Measurements from ENCODE around the gene ARHGAP40. TPM values are rescaled to one million over a fixed set of nuclear protein-coding genes. Genes with fewer than 3 reads are reported as not detected.

Gene ARHGAP40
- polyA plus RNA-seq, 1 experiment, result not detected

GRCh38 chr20:38671186-38671585, 69.6 kb downstream of the ARHGAP40 start:
- TF ChIP-seq CTCF (IDR thresholded peaks at IDR 0.05; ENCODE audit: low read depth, low read length), result no peak
- CTCF ChIA-PET, result no interaction called here
- no peak for DNase-seq (ENCODE audit: low read depth, low spot score)

GRCh38 chr20:38671701-38672292, 70.2 kb downstream of the ARHGAP40 start:
- POLR2A ChIA-PET, result no interaction called here
- H3K9me3 ChIP-seq (ENCODE audit: control insufficient read depth, insufficient read depth, low read length), result peaks cover 3% of the 10 kb centered on the region; the same call in 1 of the 2 replicates
- CTCF ChIA-PET, result no interaction called here
- no peak overlapping the region for H3K4me3 ChIP-seq (ENCODE audit: low read depth, low read length)
- no peak for TF ChIP-seq CTCF (IDR thresholded peaks at IDR 0.05; ENCODE audit: low read depth, low read length)
- DNase-seq (ENCODE audit: low read depth, low spot score), result no peak
- peaks cover 4% of the 10 kb centered on the region for H3K27me3 ChIP-seq (ENCODE audit: control insufficient read depth, insufficient read depth, low read length)
- no peak overlapping the region for H3K27ac ChIP-seq (ENCODE audit: low read depth, low read length)

More at GRCh38 chr20:38671186-38671585, 69.6 kb downstream of the ARHGAP40 start:
- Histone ChIP-seq H3K27me3 (ENCODE audit: control insufficient read depth, insufficient read depth, low read length) (peaks cover 4% of the 10 kb centered on the region), H3K4me3 (ENCODE audit: low read depth, low read length) (no peak overlapping the region), H3K9me3 (ENCODE audit: control insufficient read depth, insufficient read depth, low read length) (peaks cover 3% of the 10 kb centered on the region; the same call in 1 of the 2 replicates), H3K27ac (ENCODE audit: low read depth, low read length) (no peak overlapping the region)
- POLR2A ChIA-PET, result no interaction called here

- TF ChIP-seq CTCF (IDR thresholded peaks at IDR 0.05; ENCODE audit: low read depth, low read length), result no peak
- DNase-seq (ENCODE audit: low read depth, low spot score), result no peak
- peaks cover 4% of the 10 kb centered on the region for H3K27me3 ChIP-seq (ENCODE audit: control insufficient read depth, insufficient read depth, low read length)
- ChIA-PET POLR2A (no interaction called here), CTCF (no interaction called here)
- H3K27ac ChIP-seq (ENCODE audit: low read depth, low read length), result no peak overlapping the region
- no peak overlapping the region for H3K4me3 ChIP-seq (ENCODE audit: low read depth, low read length)
- H3K9me3 ChIP-seq (ENCODE audit: control insufficient read depth, insufficient read depth, low read length), result peaks cover 3% of the 10 kb centered on the region; the same call in 1 of the 2 replicates
Measured at GRCh38 chr20:38672504-38672903, 70.9 kb downstream of the ARHGAP40 start.

DNA sequence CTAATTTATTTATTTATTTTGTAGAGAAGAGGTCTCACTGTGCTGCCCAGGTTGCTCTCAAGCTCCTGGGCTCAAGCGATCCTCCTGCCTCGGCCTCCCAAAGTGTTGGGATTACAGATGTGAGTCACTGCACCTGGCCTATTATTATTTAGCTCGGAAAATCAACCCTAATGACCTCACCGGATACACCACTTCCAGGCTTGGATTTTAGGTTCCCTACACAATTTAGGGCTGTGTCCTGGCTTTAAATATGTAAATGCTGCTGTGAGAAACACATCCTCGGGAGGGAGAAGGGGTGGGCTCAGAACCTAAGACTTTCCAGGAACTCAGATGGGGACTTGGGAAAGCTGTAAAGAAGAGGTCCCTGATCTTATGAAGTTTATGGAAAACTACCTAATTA, 71.7 kb downstream of the ARHGAP40 start:
- DNase-seq (ENCODE audit: low read depth, low spot score), result no peak
- Histone ChIP-seq H3K4me3 (ENCODE audit: low read depth, low read length) (peak overlapping the region; percentile 66), H3K9me3 (ENCODE audit: control insufficient read depth, insufficient read depth, low read length) (peaks cover 3% of the 10 kb centered on the region; the same call in 1 of the 2 replicates), H3K27me3 (ENCODE audit: control insufficient read depth, insufficient read depth, low read length) (peaks cover 4% of the 10 kb centered on the region), H3K27ac (ENCODE audit: low read depth, low read length) (no peak overlapping the region)
- CTCF ChIA-PET, result no interaction called here
- no peak for TF ChIP-seq CTCF (IDR thresholded peaks at IDR 0.05; ENCODE audit: low read depth, low read length)
- POLR2A ChIA-PET, result no interaction called here

DNA sequence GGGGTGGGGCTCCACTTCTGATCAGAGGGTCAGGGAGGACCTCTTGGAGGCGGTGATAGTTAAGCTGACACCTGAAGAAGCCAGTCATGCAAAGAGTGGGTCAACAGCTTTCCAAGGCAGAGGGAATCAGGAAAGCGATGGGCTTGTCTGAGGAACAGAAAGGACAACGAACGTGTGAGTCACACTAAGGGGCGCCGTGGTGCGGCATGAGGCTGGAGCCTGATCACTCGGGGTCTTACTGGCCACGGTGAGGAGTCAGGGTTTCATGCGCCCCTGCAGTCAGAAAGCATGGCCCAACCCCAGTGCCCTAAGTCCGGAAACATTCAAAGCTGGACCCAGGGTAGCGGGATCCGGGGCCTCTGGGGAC, 72.1 kb downstream of the ARHGAP40 start:
- DNase-seq (ENCODE audit: low read depth, low spot score), result no peak
- TF ChIP-seq CTCF (IDR thresholded peaks at IDR 0.05; ENCODE audit: low read depth, low read length), result no peak
- Histone ChIP-seq H3K4me3 (ENCODE audit: low read depth, low read length) (peak overlapping the region; percentile 66), H3K27me3 (ENCODE audit: control insufficient read depth, insufficient read depth, low read length) (peaks cover 4% of the 10 kb centered on the region), H3K27ac (ENCODE audit: low read depth, low read length) (no peak overlapping the region), H3K9me3 (ENCODE audit: control insufficient read depth, insufficient read depth, low read length) (peaks cover 3% of the 10 kb centered on the region; the same call in 1 of the 2 replicates)
- POLR2A ChIA-PET, result no interaction called here
- CTCF ChIA-PET, result no interaction called here

Data from AG04450 (cell line).